H1 (cell line): ENCODE data around the gene SPATS2L. TPM values are rescaled to one million over a fixed set of nuclear protein-coding genes. Genes with fewer than 3 reads are reported as not detected.

Source experiments
- CTCF ChIA-PET: fragments of 300-600 bp; sonication (Branson Sonifier 250); formaldehyde crosslinking; loops from one replicate; lab custom pipeline; 2021; ENCODE audit not compliant: partially characterized antibody; lab: Charles Lee
- POLR2A ChIA-PET: fragments of 300-600 bp; sonication (Branson Sonifier 250); formaldehyde crosslinking; loops from one replicate; lab custom pipeline; 2021; ENCODE audit warnings: inconsistent platforms; ENCODE audit not compliant: partially characterized antibody; lab: Charles Lee
- DNase-seq, 2 experiments: peaks; one replicate each; pipeline versions ENCODE4 v3.0.0 to v3.0.0-alpha.2; 2010 to 2022; ENCODE audit warnings: low spot score in 2 of 2, low read depth in 1 of 2, mixed read lengths in 1 of 2
- FAIRE-seq: peaks from 2 replicates; lab custom pipeline; 2011; peaks lifted over from hg19 to GRCh38; lab: Jason Lieb, UNC
- H2AFZ ChIP-seq: 2 replicates; pipeline ENCODE4 v1.8.1; 2012; ENCODE audit warnings: low read length, inconsistent platforms
- H2AK5ac ChIP-seq: 2 replicates; pipeline ENCODE4 v1.6.1; 2013; ENCODE audit warnings: low read depth, low read length
- H2BK120ac ChIP-seq: replicated peaks from 2 replicates; pipeline ENCODE3; 2013; ENCODE audit warnings: low read depth, low read length, inconsistent platforms
- H2BK12ac ChIP-seq: 2 replicates; pipeline ENCODE4 v1.6.1; 2013; ENCODE audit warnings: low read depth, low read length
- H2BK15ac ChIP-seq: 2 replicates; pipeline ENCODE4 v1.6.1; 2013; ENCODE audit warnings: low read length
- H2BK20ac ChIP-seq: 2 replicates; pipeline ENCODE4 v1.6.1; 2013; ENCODE audit warnings: low read length
- H2BK5ac ChIP-seq: 2 replicates; pipeline ENCODE4 v1.6.1; 2013; ENCODE audit warnings: low read depth, low read length
- H3K14ac ChIP-seq: 2 replicates; pipeline ENCODE4 v1.6.1; 2013; ENCODE audit warnings: inconsistent platforms; ENCODE audit not compliant: insufficient read length
- H3K18ac ChIP-seq: 2 replicates; pipeline ENCODE4 v1.6.1; 2013; ENCODE audit warnings: low read length; ENCODE audit errors: extremely low read depth
- H3K23ac ChIP-seq: 2 replicates; pipeline ENCODE4 v1.6.1; 2013; ENCODE audit warnings: inconsistent platforms; ENCODE audit not compliant: insufficient read length
- H3K23me2 ChIP-seq: 2 replicates; pipeline ENCODE4 v1.6.1; 2013; ENCODE audit warnings: low read depth, low read length
- H3K27ac ChIP-seq: 2 replicates; pipeline ENCODE4 v1.6.1; 2011; ENCODE audit warnings: low read depth, low read length, inconsistent platforms
- H3K27me3 ChIP-seq, 4 experiments: replicated peaks in 1 of 4; 1 replicate in 1 of 4; 2 replicates in 3 of 4; pipeline versions ENCODE4 v1.6.1 to v1.8.1; 2011 to 2013; ENCODE audit warnings: low read length in 3 of 4, mild to moderate bottlenecking in 3 of 4, inconsistent platforms in 2 of 4, mixed read lengths in 2 of 4, moderate library complexity in 1 of 4; ENCODE audit not compliant: control insufficient read depth in 3 of 4, insufficient read depth in 3 of 4; ENCODE audit errors: extremely low read depth in 1 of 4
- H3K36me3 ChIP-seq, 4 experiments: 2 replicates each; pipeline versions ENCODE4 v1.6.1 to v1.8.1; 2011 to 2013; ENCODE audit warnings: mild to moderate bottlenecking in 4 of 4, low read length in 3 of 4, moderate library complexity in 2 of 4, control low read depth in 1 of 4, inconsistent platforms in 1 of 4; ENCODE audit not compliant: insufficient read depth in 4 of 4, control insufficient read depth in 2 of 4
- H3K4ac ChIP-seq: replicated peaks from 2 replicates; pipeline ENCODE3; 2013; ENCODE audit warnings: low read length, low read depth, mixed read lengths, inconsistent platforms; ENCODE audit not compliant: insufficient read length
- H3K4me1 ChIP-seq, 4 experiments: replicated peaks in 1 of 4; 1 replicate in 1 of 4; 2 replicates in 3 of 4; pipeline versions ENCODE4 v1.6.1 to v1.8.1; 2011 to 2013; ENCODE audit warnings: low read length in 3 of 4, inconsistent platforms in 2 of 4, mixed read lengths in 1 of 4; ENCODE audit not compliant: insufficient read depth in 4 of 4, control insufficient read depth in 3 of 4
- H3K4me2 ChIP-seq, 2 experiments: 2 replicates each; pipeline versions ENCODE4 v1.6.1 to v1.8.1; 2011 to 2013; ENCODE audit warnings: low read depth in 2 of 2, low read length in 2 of 2, control low read depth in 1 of 2, inconsistent platforms in 1 of 2, mild to moderate bottlenecking in 1 of 2; ENCODE audit not compliant: insufficient read depth in 1 of 2
- H3K4me3 ChIP-seq, 4 experiments: fragments of 200-600, 300-600 bp in 1 of 4; sonication (generic), shearing (Covaris generic), sonication (Bioruptor Twin) in 1 of 4; 2 replicates each; pipeline versions ENCODE4 v1.5.1 to v1.8.1; 2011 to 2016; ENCODE audit warnings: low read length in 4 of 4, low read depth in 3 of 4, control low read depth in 2 of 4, inconsistent platforms in 2 of 4, mild to moderate bottlenecking in 2 of 4, mixed read lengths in 1 of 4, moderate library complexity in 1 of 4; ENCODE audit not compliant: insufficient read depth in 2 of 4; ENCODE audit errors: extremely low read depth in 1 of 4
- H3K56ac ChIP-seq: replicated peaks from 2 replicates; pipeline ENCODE3; 2013; ENCODE audit warnings: low read depth, mild to moderate bottlenecking, mixed read lengths, low read length, inconsistent platforms; ENCODE audit not compliant: insufficient read length
- H3K79me1 ChIP-seq: 2 replicates; pipeline ENCODE4 v1.6.1; 2013; ENCODE audit warnings: low read depth, low read length, control low read depth
- H3K79me2 ChIP-seq, 2 experiments: 2 replicates each; pipeline versions ENCODE4 v1.6.1 to v1.8.1; 2012 to 2013; ENCODE audit warnings: low read length in 2 of 2, mild to moderate bottlenecking in 2 of 2, inconsistent platforms in 1 of 2; ENCODE audit not compliant: insufficient read depth in 2 of 2, control insufficient read depth in 1 of 2
- H3K9ac ChIP-seq, 4 experiments: replicated peaks in 1 of 4; 1 replicate in 1 of 4; 2 replicates in 3 of 4; pipeline versions ENCODE4 v1.6.1 to v1.8.1; 2011 to 2013; ENCODE audit warnings: low read depth in 3 of 4, low read length in 3 of 4, control low read depth in 2 of 4, mild to moderate bottlenecking in 2 of 4, moderate library complexity in 2 of 4, inconsistent platforms in 1 of 4; ENCODE audit errors: extremely low read depth in 1 of 4
- H3K9me3 ChIP-seq, 2 experiments: 2 replicates each; pipeline versions ENCODE4 v1.6.1 to v1.8.1; 2012 to 2013; ENCODE audit warnings: mild to moderate bottlenecking in 2 of 2, moderate library complexity in 2 of 2, control low read depth in 1 of 2, inconsistent platforms in 1 of 2, low read depth in 1 of 2, low read length in 1 of 2, mixed read lengths in 1 of 2; ENCODE audit not compliant: insufficient read depth in 2 of 2
- H4K20me1 ChIP-seq, 2 experiments: replicated peaks in 1 of 2; 2 replicates each; pipeline versions ENCODE3 to v1.8.1; 2011 to 2013; ENCODE audit warnings: inconsistent platforms in 2 of 2, low read length in 2 of 2, mild to moderate bottlenecking in 1 of 2; ENCODE audit not compliant: insufficient read depth in 2 of 2, control insufficient read depth in 1 of 2
- H4K5ac ChIP-seq: 2 replicates; pipeline ENCODE4 v1.6.1; 2013; ENCODE audit warnings: low read length, low read depth, mixed read lengths, inconsistent platforms; ENCODE audit not compliant: insufficient read length
- H4K8ac ChIP-seq: 2 replicates; pipeline ENCODE4 v1.8.0; 2013; ENCODE audit warnings: mild to moderate bottlenecking, moderate library complexity, low read length, inconsistent platforms; ENCODE audit not compliant: insufficient read depth; ENCODE audit errors: extremely low read depth
- H4K91ac ChIP-seq: replicated peaks from 2 replicates; pipeline ENCODE3; 2013; ENCODE audit warnings: low read length, mixed read lengths, inconsistent platforms; ENCODE audit not compliant: insufficient read length
- BACH1 ChIP-seq: IDR thresholded peaks from 2 replicates; pipeline ENCODE4 v1.6.1; 2012; ENCODE audit warnings: low read length, improper control_type of control experiment
- CHD2 ChIP-seq: IDR thresholded peaks from 2 replicates; pipeline ENCODE4 v1.6.1; 2012; ENCODE audit warnings: low read length, improper control_type of control experiment
- HDAC2 ChIP-seq, 2 experiments: fragments of 300-600 bp in 1 of 2; sonication (generic) in 1 of 2; IDR thresholded peaks; 2 replicates each; pipeline ENCODE4 v1.6.1; 2011 to 2012; ENCODE audit warnings: low read depth in 2 of 2, low read length in 2 of 2, mild to moderate bottlenecking in 2 of 2, moderate library complexity in 2 of 2, borderline replicate concordance in 1 of 2, inconsistent platforms in 1 of 2
- HDAC6 ChIP-seq: IDR thresholded peaks from one replicate; pipeline ENCODE4 v1.7.1; 2012; ENCODE audit warnings: low read depth, mild to moderate bottlenecking, inconsistent platforms, low read length, moderate library complexity
- MAFK ChIP-seq: IDR thresholded peaks from 2 replicates; pipeline ENCODE4 v1.6.1; 2012; ENCODE audit warnings: low read depth, mild to moderate bottlenecking, improper control_type of control experiment, low read length
- MAX ChIP-seq: IDR thresholded peaks from 2 replicates; pipeline ENCODE4 v1.6.1; 2012; ENCODE audit warnings: inconsistent platforms
- NRF1 ChIP-seq: IDR thresholded peaks from 2 replicates; pipeline ENCODE4 v1.6.1; 2011; ENCODE audit warnings: mild to moderate bottlenecking, low read depth, low read length, improper control_type of control experiment
- PHF8 ChIP-seq: fragments of 200-600 bp; sonication (generic); conservative IDR thresholded peaks from 2 replicates; pipeline ENCODE4 v1.7.1; 2012; ENCODE audit warnings: low read depth, mild to moderate bottlenecking, inconsistent platforms, low read length, moderate library complexity
- POU5F1 ChIP-seq: IDR thresholded peaks from 2 replicates; pipeline ENCODE4 v1.6.1; 2011; ENCODE audit warnings: low read depth, mild to moderate bottlenecking, low read length, moderate library complexity
- RBBP5 ChIP-seq: IDR thresholded peaks from 2 replicates; pipeline ENCODE4 v1.7.1; 2012; ENCODE audit warnings: low read depth, mild to moderate bottlenecking, inconsistent platforms, low read length, moderate library complexity, borderline replicate concordance
- SIN3A ChIP-seq, 2 experiments: IDR thresholded peaks in 1 of 2; conservative IDR thresholded peaks in 1 of 2; 2 replicates each; pipeline ENCODE4 v1.6.1; 2011 to 2012; ENCODE audit warnings: low read length in 2 of 2, improper control_type of control experiment in 1 of 2, low read depth in 1 of 2, mild to moderate bottlenecking in 1 of 2
- SIX5 ChIP-seq: IDR thresholded peaks from 2 replicates; pipeline ENCODE4 v1.6.1; 2011; ENCODE audit warnings: mild to moderate bottlenecking, low read depth, low read length
- SP4 ChIP-seq: IDR thresholded peaks from 2 replicates; pipeline ENCODE4 v1.6.1; 2012; ENCODE audit warnings: low read length, inconsistent platforms
- TBP ChIP-seq: IDR thresholded peaks from 2 replicates; pipeline ENCODE4 v1.6.1; 2011; ENCODE audit warnings: low read depth, low read length, improper control_type of control experiment
- YY1 ChIP-seq: IDR thresholded peaks from 2 replicates; pipeline ENCODE4 v1.6.1; 2011; ENCODE audit warnings: low read depth, mild to moderate bottlenecking, low read length
- WGBS, 2 experiments: shearing (Covaris generic) in 1 of 2; methylation state at CpG; one replicate each; pipeline versions ENCODE4 v1.1.6 to v1.1.7; 2013 to 2015; ENCODE audit warnings: low lambda C conversion rate in 2 of 2, mixed read lengths in 2 of 2, inconsistent platforms in 1 of 2, low coverage in 1 of 2, missing lambda C conversion rate in 1 of 2; ENCODE audit not compliant: insufficient replicate concordance in 2 of 2, insufficient coverage in 1 of 2, insufficient read length in 1 of 2; ENCODE audit errors: extremely low coverage in 1 of 2, missing lambda C conversion rate in 1 of 2; 5-methylcytosine and 5-hydroxymethylcytosine counted together
- polyA plus RNA-seq, 7 experiments: library from polyadenylated mRNA; depleted of rRNA in 3 of 7; stranded (reverse) in 5 of 7; unstranded in 2 of 7; fragments of >200 nt in 5 of 7; fragments of 200-250 nt in 2 of 7; gene quantifications; 1 replicate in 5 of 7; 2 replicates in 1 of 7; 4 replicates in 1 of 7; pipeline versions ENCODE4 v1.2.1 to v1.2.3, GENCODE V29; 2011 to 2013; ENCODE audit warnings: missing spikeins in 2 of 7, mixed read lengths in 2 of 7
- total RNA-seq: library from RNA; stranded (reverse); fragmentation: NEBNext Ultra II Directional; extraction: Animal tissue kit (Norgen Biotek cat#: 25700); gene quantifications from 2 replicates; pipeline ENCODE4 v1.2.1, GENCODE V29; 2021

Gene SPATS2L
- total and polyA plus RNA-seq, 2 of the 8 experiments (the other 6 are each of a cell fraction or from before 2014, with no cell fraction given) = 67.3 to 189 TPM

- H4K8ac ChIP-seq = no peak overlapping the region
- no peak overlapping the region for H2BK120ac ChIP-seq
- H3K27ac ChIP-seq = no peak overlapping the region
- no peak for DNase-seq
- no peak overlapping the region for H2AFZ ChIP-seq
- H2AK5ac ChIP-seq = no peak overlapping the region
- no peak for FAIRE-seq
- POLR2A ChIA-PET = interaction anchor here (0.6 kb wide), 1 partner anchor 22 kb away, joined by 4 read pairs; no protein-coding TSS in a partner anchor
- no peak overlapping the region for H3K4me3 ChIP-seq
- no peaks in the 10 kb centered on the region for H3K79me1 ChIP-seq
- no peak overlapping the region for H3K56ac ChIP-seq
- no peak overlapping the region for H3K14ac ChIP-seq
- CTCF ChIA-PET = interaction anchor here (1.4 kb wide), 1 partner anchor 9 kb away, joined by 7 read pairs; no protein-coding TSS in a partner anchor
- H3K9ac ChIP-seq = no peak overlapping the region
- no peak overlapping the region for H2BK12ac ChIP-seq
- no peak overlapping the region for H2BK20ac ChIP-seq
- H3K9me3 ChIP-seq = no peaks in the 10 kb centered on the region
- H3K36me3 ChIP-seq = no peaks in the 10 kb centered on the region
- no peak overlapping the region for H3K18ac ChIP-seq
- no peak overlapping the region for H2BK5ac ChIP-seq
- WGBS, 2 experiments = 95% methylated on average over 1 of the region's 1 CpG; no CpG with 5 or more reads in 1 of the 2 experiments
- H4K91ac ChIP-seq = no peak overlapping the region
- no peaks in the 10 kb centered on the region for H4K20me1 ChIP-seq
- no peaks in the 10 kb centered on the region for H3K23me2 ChIP-seq
- no peaks in the 10 kb centered on the region for H3K79me2 ChIP-seq
- H3K23ac ChIP-seq = no peak overlapping the region
- H2BK15ac ChIP-seq = no peak overlapping the region
- H4K5ac ChIP-seq = no peak overlapping the region
- no peak overlapping the region for H3K4ac ChIP-seq
- H3K27me3 ChIP-seq = peaks cover 0 to 3% (median 0%) of the 10 kb centered on the region in 4 experiments; a peak in 2 of 7 replicates
- no peaks in the 10 kb centered on the region for H3K4me1 ChIP-seq
- H3K4me2 ChIP-seq = no peak overlapping the region
- TF ChIP-seq POU5F1 (no peak), MAFK (no peak), CHD2 (no peak), RBBP5 (no peak), TBP (no peak), SP4 (no peak), BACH1 (no peak), PHF8 (no peak), HDAC2 (IDR thresholded peaks at IDR 0.05; ENCODE audit: borderline replicate concordance in 1 of 2, low read depth in 2 of 2, low read length in 2 of 2) (no peak), MAX (no peak), YY1 (no peak), NRF1 (no peak), SIX5 (no peak), HDAC6 (no peak), SIN3A (conservative IDR thresholded peaks at IDR 0.05 in 1 of 2, IDR thresholded peaks at IDR 0.05 in 1 of 2; ENCODE audit: low read depth in 1 of 2, low read length in 2 of 2) (no peak)
Measured at GRCh38 chr2:200296118-200296517, 10.4 kb upstream of the SPATS2L start.
